ENCODE data around the gene DSCAM. TPM values are rescaled to one million over a fixed set of nuclear protein-coding genes. Genes with fewer than 3 reads are reported as not detected.

Gene DSCAM
- total and polyA plus RNA-seq, 3 donors from 2014 or later, result 0.70 to 2.3 (median 2.0) TPM

DNA sequence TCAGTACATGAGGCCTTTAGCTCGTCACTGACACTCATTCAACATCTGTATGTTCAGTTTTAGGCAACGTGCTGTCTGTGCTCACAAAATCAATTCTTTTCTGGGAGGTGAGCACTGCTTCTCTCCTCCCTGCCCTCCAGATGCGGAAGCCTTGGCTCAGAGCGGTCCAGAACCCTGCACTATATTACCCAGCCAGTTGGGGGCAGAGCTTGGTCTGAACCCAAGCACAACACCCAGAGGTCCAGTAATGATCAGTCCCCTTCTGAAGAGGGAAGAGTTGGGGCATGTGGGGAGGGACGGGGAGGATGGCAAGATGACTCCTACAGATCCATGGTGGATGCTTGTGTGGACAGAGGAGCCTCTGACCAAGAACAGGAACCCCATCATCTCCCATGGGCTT is 5.6 kb upstream of the DSCAM start:
- Histone ChIP-seq H3K36me3 (ENCODE audit: low read depth, missing control alignments) (no peaks in the 10 kb centered on the region), H3K27me3 (no peaks in the 10 kb centered on the region), H3K9me3 (no peaks in the 10 kb centered on the region), H3K4me1 (no peaks in the 10 kb centered on the region), H3K27ac (no peak overlapping the region), H3K4me3 (no peak overlapping the region)
- TF ChIP-seq POLR2A (IDR thresholded peaks at IDR 0.05), result no peak
- TF ChIP-seq, protein P1, sequence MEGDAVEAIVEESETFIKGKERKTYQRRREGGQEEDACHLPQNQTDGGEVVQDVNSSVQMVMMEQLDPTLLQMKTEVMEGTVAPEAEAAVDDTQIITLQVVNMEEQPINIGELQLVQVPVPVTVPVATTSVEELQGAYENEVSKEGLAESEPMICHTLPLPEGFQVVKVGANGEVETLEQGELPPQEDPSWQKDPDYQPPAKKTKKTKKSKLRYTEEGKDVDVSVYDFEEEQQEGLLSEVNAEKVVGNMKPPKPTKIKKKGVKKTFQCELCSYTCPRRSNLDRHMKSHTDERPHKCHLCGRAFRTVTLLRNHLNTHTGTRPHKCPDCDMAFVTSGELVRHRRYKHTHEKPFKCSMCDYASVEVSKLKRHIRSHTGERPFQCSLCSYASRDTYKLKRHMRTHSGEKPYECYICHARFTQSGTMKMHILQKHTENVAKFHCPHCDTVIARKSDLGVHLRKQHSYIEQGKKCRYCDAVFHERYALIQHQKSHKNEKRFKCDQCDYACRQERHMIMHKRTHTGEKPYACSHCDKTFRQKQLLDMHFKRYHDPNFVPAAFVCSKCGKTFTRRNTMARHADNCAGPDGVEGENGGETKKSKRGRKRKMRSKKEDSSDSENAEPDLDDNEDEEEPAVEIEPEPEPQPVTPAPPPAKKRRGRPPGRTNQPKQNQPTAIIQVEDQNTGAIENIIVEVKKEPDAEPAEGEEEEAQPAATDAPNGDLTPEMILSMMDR (IDR thresholded peaks at IDR 0.05), result no peak
- WGBS, 2 donors, result 87 to 93% methylated on average over 5 of the region's 5 CpGs
- intact Hi-C loops (cut with DNase I; ENCODE audit: low total_unique reads), result no loop called here
- DNase-seq, result no peak

DNA sequence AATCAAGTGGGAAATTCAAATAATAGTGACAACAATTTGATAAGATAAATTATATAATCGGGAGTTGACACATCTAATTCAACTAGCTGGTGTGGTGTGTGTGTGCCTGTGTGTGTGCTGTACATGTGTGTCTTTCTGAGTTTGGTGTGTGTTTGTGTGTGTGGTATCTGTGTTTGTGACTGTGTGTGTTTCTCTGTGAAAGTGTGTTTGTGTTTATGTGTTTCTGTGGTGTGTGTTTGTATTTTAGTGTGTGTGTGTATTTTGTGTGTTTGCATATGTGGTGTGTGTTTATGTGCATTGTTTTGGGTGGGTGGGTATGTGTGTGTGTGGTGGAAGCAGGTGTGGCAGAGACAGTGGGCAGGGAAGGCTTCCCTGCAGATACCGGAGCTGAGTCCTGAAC is 4.8 kb upstream of the DSCAM start:
- no peaks in the 10 kb centered on the region for H3K27me3 ChIP-seq
- no peak for DNase-seq
- H3K9me3 ChIP-seq, result no peaks in the 10 kb centered on the region
- no peaks in the 10 kb centered on the region for H3K4me1 ChIP-seq
- H3K27ac ChIP-seq, result no peak overlapping the region
- H3K36me3 ChIP-seq (ENCODE audit: low read depth, missing control alignments), result no peaks in the 10 kb centered on the region
- H3K4me3 ChIP-seq, result no peak overlapping the region
- TF ChIP-seq, protein P1 (IDR thresholded peaks at IDR 0.05), result no peak
- no peak for TF ChIP-seq POLR2A (IDR thresholded peaks at IDR 0.05)
- intact Hi-C loops (cut with DNase I; ENCODE audit: low total_unique reads), result no loop called here
- 86 to 88% methylated on average over 2 of the region's 2 CpGs for WGBS, 2 donors

DNA sequence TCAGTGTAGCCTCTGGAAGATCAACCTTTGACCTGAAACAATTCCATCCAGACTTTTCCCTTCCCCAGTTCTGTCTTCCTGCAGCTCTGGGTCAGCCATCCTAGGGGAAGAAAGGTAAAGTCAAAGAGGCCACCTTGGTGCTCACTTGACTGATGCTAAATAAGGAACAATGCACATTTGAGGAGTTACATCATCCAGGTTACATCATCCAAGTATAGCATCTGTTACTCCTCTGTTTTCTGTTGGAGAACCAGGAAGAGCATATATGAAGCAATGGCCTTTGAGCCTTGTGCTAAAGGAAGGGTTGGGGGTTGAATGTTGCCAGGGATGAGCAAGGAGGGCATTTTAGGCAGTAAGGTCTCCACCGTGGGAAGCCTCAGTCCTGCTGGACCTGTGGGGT is 3.1 kb upstream of the DSCAM start:
- no peak for DNase-seq
- Histone ChIP-seq H3K4me3 (no peak overlapping the region), H3K9me3 (no peaks in the 10 kb centered on the region), H3K27ac (no peak overlapping the region), H3K4me1 (no peaks in the 10 kb centered on the region), H3K36me3 (ENCODE audit: low read depth, missing control alignments) (no peaks in the 10 kb centered on the region), H3K27me3 (no peaks in the 10 kb centered on the region)
- TF ChIP-seq POLR2A (IDR thresholded peaks at IDR 0.05), result no peak
- TF ChIP-seq, protein P1 (IDR thresholded peaks at IDR 0.05), result no peak
- WGBS, 2 donors, result 69 to 77% methylated on average over 1 of the region's 1 CpG
- intact Hi-C loops (cut with DNase I; ENCODE audit: low total_unique reads), result no loop called here

DNA sequence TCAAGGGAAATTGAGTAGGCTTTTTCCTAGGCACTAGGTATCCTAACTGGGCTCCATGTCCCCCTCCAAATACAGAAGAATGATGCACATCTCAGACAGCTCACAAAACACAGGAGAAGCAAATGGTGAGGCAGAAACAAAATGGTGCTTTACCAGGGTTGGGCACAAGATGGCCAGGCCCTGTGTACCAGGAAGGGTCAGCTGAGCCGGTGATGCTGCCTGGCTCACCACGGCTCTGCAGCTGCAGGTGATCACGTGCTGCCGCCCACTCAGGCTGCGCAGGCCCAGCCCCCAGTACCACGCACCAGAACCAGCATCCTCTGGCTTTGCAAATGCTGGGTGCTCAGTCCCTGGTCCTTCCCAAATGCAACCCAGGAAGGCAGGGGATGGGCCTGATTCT is 993 bp upstream of the DSCAM start:
- Histone ChIP-seq H3K36me3 (ENCODE audit: low read depth, missing control alignments) (no peaks in the 10 kb centered on the region), H3K27me3 (no peaks in the 10 kb centered on the region), H3K4me3 (no peak overlapping the region), H3K4me1 (no peaks in the 10 kb centered on the region), H3K27ac (no peak overlapping the region), H3K9me3 (no peaks in the 10 kb centered on the region)
- WGBS, 2 donors, result 59 to 67% methylated on average over 1 to 6 of the region's 6 CpGs
- DNase-seq, result no peak
- TF ChIP-seq POLR2A (IDR thresholded peaks at IDR 0.05), result no peak
- TF ChIP-seq, protein P1 (IDR thresholded peaks at IDR 0.05), result no peak
- intact Hi-C loops (cut with DNase I; ENCODE audit: low total_unique reads), result no loop called here

DNA sequence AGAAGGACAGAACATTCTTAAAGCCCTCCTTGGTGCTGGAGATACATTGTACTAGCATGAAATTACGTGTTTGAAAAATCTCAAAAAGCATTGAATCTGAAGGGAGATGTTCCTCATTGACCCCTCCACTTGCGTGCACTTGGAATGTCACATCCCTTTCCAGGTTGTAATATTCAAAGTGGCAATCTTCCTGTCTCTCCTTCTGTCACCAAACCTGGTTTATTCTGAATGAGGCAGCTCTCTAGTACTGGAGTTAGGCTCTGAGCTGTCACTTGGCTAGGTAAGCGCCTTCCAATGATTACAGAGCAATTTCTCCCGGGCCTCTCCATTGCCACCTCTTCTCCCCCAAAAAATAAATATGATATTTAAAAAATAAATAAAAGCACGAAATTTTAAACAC is 855 bp downstream of the DSCAM start:
- Histone ChIP-seq H3K27me3 (no peaks in the 10 kb centered on the region), H3K4me1 (no peaks in the 10 kb centered on the region), H3K9me3 (no peaks in the 10 kb centered on the region), H3K4me3 (no peak overlapping the region), H3K36me3 (ENCODE audit: low read depth, missing control alignments) (no peaks in the 10 kb centered on the region), H3K27ac (no peak overlapping the region)
- 23 to 26% methylated on average over 5 of the region's 5 CpGs for WGBS, 2 donors
- TF ChIP-seq, protein P1 (IDR thresholded peaks at IDR 0.05), result no peak
- no peak for TF ChIP-seq POLR2A (IDR thresholded peaks at IDR 0.05)
- DNase-seq, result no peak
- intact Hi-C loops (cut with DNase I; ENCODE audit: low total_unique reads), result no loop called here
